H9 (cell line): Measurements from ENCODE around the gene STBD1. TPM values are rescaled to one million over a fixed set of nuclear protein-coding genes. Genes with fewer than 3 reads are reported as not detected.

ENCODE experiments used
- DNase-seq: peaks from one replicate; pipeline ENCODE4 v3.0.0-alpha.2; 2017
- H2AFZ ChIP-seq: one replicate; pipeline ENCODE4 v1.6.1; 2013; ENCODE audit warnings: mild to moderate bottlenecking, low read length, control low read depth, moderate library complexity
- H2AK5ac ChIP-seq: 2 replicates; pipeline ENCODE4 v1.6.1; 2013; ENCODE audit warnings: low read length, control low read depth, mixed read lengths; ENCODE audit not compliant: insufficient read length
- H2BK120ac ChIP-seq: one replicate; pipeline ENCODE4 v1.6.1; 2013; ENCODE audit warnings: low read depth, mild to moderate bottlenecking, low read length, control low read depth, inconsistent platforms; ENCODE audit not compliant: poor library complexity, severe bottlenecking
- H2BK12ac ChIP-seq: 2 replicates; pipeline ENCODE4 v1.6.1; 2013; ENCODE audit warnings: low read length, control low read depth, mixed read lengths, low read depth; ENCODE audit not compliant: insufficient read length
- H2BK15ac ChIP-seq: 2 replicates; pipeline ENCODE4 v1.6.1; 2013; ENCODE audit warnings: low read depth, low read length, control low read depth
- H2BK20ac ChIP-seq: one replicate; pipeline ENCODE4 v1.6.1; 2013; ENCODE audit warnings: low read depth, mild to moderate bottlenecking, low read length, control low read depth, inconsistent platforms; ENCODE audit not compliant: poor library complexity, severe bottlenecking
- H2BK5ac ChIP-seq: 2 replicates; pipeline ENCODE4 v1.6.1; 2013; ENCODE audit warnings: low read length, control low read depth, mixed read lengths; ENCODE audit not compliant: insufficient read length
- H3K14ac ChIP-seq: 2 replicates; pipeline ENCODE4 v1.6.1; 2013; ENCODE audit warnings: low read length, control low read depth; ENCODE audit not compliant: insufficient read depth
- H3K18ac ChIP-seq: 2 replicates; pipeline ENCODE4 v1.6.1; 2013; ENCODE audit warnings: low read depth, mild to moderate bottlenecking, mixed read lengths, low read length, control low read depth; ENCODE audit not compliant: insufficient read length
- H3K23ac ChIP-seq: 2 replicates; pipeline ENCODE4 v1.6.1; 2013; ENCODE audit warnings: low read length, control low read depth, mixed read lengths, low read depth; ENCODE audit not compliant: insufficient read length
- H3K23me2 ChIP-seq: 2 replicates; pipeline ENCODE4 v1.6.1; 2013; ENCODE audit warnings: low read depth, mild to moderate bottlenecking, mixed read lengths, low read length, control low read depth; ENCODE audit not compliant: insufficient read length, poor library complexity, severe bottlenecking
- H3K27ac ChIP-seq: 2 replicates; pipeline ENCODE4 v1.5.1; 2013; ENCODE audit warnings: low read length, control low read depth, mixed read lengths, low read depth; ENCODE audit not compliant: insufficient read length
- H3K27me3 ChIP-seq: 2 replicates; pipeline ENCODE4 v1.6.1; 2013; ENCODE audit warnings: low read length, control low read depth, inconsistent platforms; ENCODE audit not compliant: insufficient read depth
- H3K4ac ChIP-seq: 2 replicates; pipeline ENCODE4 v1.6.1; 2013; ENCODE audit warnings: low read depth, mild to moderate bottlenecking, control low read depth, inconsistent platforms, low read length, moderate library complexity
- H3K4me1 ChIP-seq: 2 replicates; pipeline ENCODE4 v1.6.1; 2013; ENCODE audit warnings: low read length, control low read depth, inconsistent platforms; ENCODE audit not compliant: insufficient read depth
- H3K4me2 ChIP-seq: 2 replicates; pipeline ENCODE4 v1.6.1; 2013; ENCODE audit warnings: low read length, control low read depth, mixed read lengths; ENCODE audit not compliant: insufficient read length, insufficient read depth
- H3K56ac ChIP-seq: 2 replicates; pipeline ENCODE4 v1.6.1; 2013; ENCODE audit warnings: low read depth, mild to moderate bottlenecking, mixed read lengths, low read length, control low read depth; ENCODE audit not compliant: insufficient read length
- H3K79me1 ChIP-seq: 2 replicates; pipeline ENCODE4 v1.6.1; 2013; ENCODE audit warnings: low read depth, mild to moderate bottlenecking, moderate library complexity, low read length, control low read depth, inconsistent platforms; ENCODE audit not compliant: insufficient read depth, poor library complexity, severe bottlenecking
- H3K79me2 ChIP-seq: 2 replicates; pipeline ENCODE4 v1.6.1; 2013; ENCODE audit warnings: low read length, control low read depth, inconsistent platforms; ENCODE audit not compliant: insufficient read depth
- H3K9ac ChIP-seq: 2 replicates; pipeline ENCODE4 v1.6.1; 2013; ENCODE audit warnings: low read length, control low read depth, mixed read lengths; ENCODE audit not compliant: insufficient read length; ENCODE audit errors: extremely low read depth
- H3K9me3 ChIP-seq: one replicate; pipeline ENCODE4 v1.6.1; 2013; ENCODE audit warnings: low read depth, low read length, inconsistent platforms; ENCODE audit not compliant: control insufficient read depth
- H3T11ph ChIP-seq: one replicate; pipeline ENCODE4 v1.6.1; 2013; ENCODE audit warnings: mild to moderate bottlenecking, low read length, control low read depth, inconsistent platforms
- H4K20me1 ChIP-seq: one replicate; pipeline ENCODE4 v1.6.1; 2013; ENCODE audit not compliant: control insufficient read depth, insufficient read length, insufficient read depth
- H4K5ac ChIP-seq: 2 replicates; pipeline ENCODE4 v1.6.1; 2013; ENCODE audit warnings: low read depth, mild to moderate bottlenecking, mixed read lengths, low read length, control low read depth; ENCODE audit not compliant: insufficient read length
- H4K8ac ChIP-seq: replicated peaks from 2 replicates; pipeline ENCODE4 v1.6.1; 2013; ENCODE audit warnings: low read length, control low read depth, mixed read lengths, low read depth; ENCODE audit not compliant: insufficient read length
- H4K91ac ChIP-seq: 2 replicates; pipeline ENCODE4 v1.6.1; 2013; ENCODE audit warnings: low read depth, mild to moderate bottlenecking, moderate library complexity, mixed read lengths, low read length, control low read depth; ENCODE audit not compliant: insufficient read length
- H3K27ac Mint-ChIP-seq, 3 experiments: 2 replicates in 2 of 3; 3 replicates in 1 of 3; pipeline ENCODE4 v1.8.0; 2020 to 2021; ENCODE audit warnings: mixed read lengths in 3 of 3, mild to moderate bottlenecking in 1 of 3, moderate library complexity in 1 of 3
- H3K27me3 Mint-ChIP-seq: 2 replicates; pipeline ENCODE4 v1.8.0; 2021; ENCODE audit warnings: low read depth, mild to moderate bottlenecking, moderate library complexity, mixed read lengths
- H3K36me3 Mint-ChIP-seq, 3 experiments: 2 replicates in 2 of 3; 3 replicates in 1 of 3; pipeline ENCODE4 v1.8.0; 2020 to 2021; ENCODE audit warnings: low read depth in 3 of 3, mixed read lengths in 3 of 3; ENCODE audit not compliant: insufficient read depth in 1 of 3
- H3K4me1 Mint-ChIP-seq, 2 experiments: 2 replicates each; pipeline ENCODE4 v1.8.0; 2020; ENCODE audit warnings: mixed read lengths in 2 of 2
- H3K4me3 Mint-ChIP-seq, 2 experiments: 2 replicates in 1 of 2; 3 replicates in 1 of 2; pipeline ENCODE4 v1.8.0; 2020 to 2021; ENCODE audit warnings: mild to moderate bottlenecking in 2 of 2, mixed read lengths in 2 of 2, moderate library complexity in 1 of 2
- H3K9me3 Mint-ChIP-seq, 2 experiments: 2 replicates in 1 of 2; 3 replicates in 1 of 2; pipeline ENCODE4 v1.8.0; 2020; ENCODE audit warnings: mild to moderate bottlenecking in 2 of 2, mixed read lengths in 2 of 2, moderate library complexity in 1 of 2
- CTCF ChIP-seq: fragments of 200-600 bp; sonication (generic); conservative IDR thresholded peaks from 3 replicates; pipeline ENCODE4 v1.8.0; 2021; ENCODE audit warnings: antibody characterized with exemption, mild to moderate bottlenecking
- WGBS: extraction: QIAGEN DNeasy Blood & Tissue Kit; methylation state at CpG from one replicate; pipeline ENCODE4 v1.1.7; 2013; ENCODE audit warnings: missing lambda C conversion rate, low lambda C conversion rate, mixed read lengths; ENCODE audit not compliant: insufficient read length; ENCODE audit errors: extremely low coverage; 5-methylcytosine and 5-hydroxymethylcytosine counted together
- total RNA-seq: library from RNA; stranded (reverse); gene quantifications from 2 replicates; pipeline ENCODE4 v1.2.1, GENCODE V29; 2021

Gene STBD1
- total RNA-seq, 1 experiment from 2014 or later = 1.1 TPM

- Histone ChIP-seq H3K4me2 (no peak overlapping the region), H4K5ac (no peak overlapping the region), H3K56ac (no peak overlapping the region), H2AK5ac (no peak overlapping the region), H3K4ac (no peak overlapping the region), H3T11ph (no peak overlapping the region), H2BK15ac (no peak overlapping the region), H4K8ac (no peak overlapping the region), H3K18ac (no peak overlapping the region), H3K14ac (no peak overlapping the region), H3K27ac (no peak overlapping the region), H3K79me2 (no peaks in the 10 kb centered on the region), H3K4me1 (no peaks in the 10 kb centered on the region), H2BK120ac (no peak overlapping the region), H4K91ac (no peak overlapping the region), H3K23me2 (no peaks in the 10 kb centered on the region), H3K9ac (no peak overlapping the region), H3K23ac (no peak overlapping the region), H3K79me1 (no peaks in the 10 kb centered on the region), H4K20me1 (no peaks in the 10 kb centered on the region), H3K27me3 (no peaks in the 10 kb centered on the region), H3K9me3 (no peaks in the 10 kb centered on the region), H2BK20ac (no peak overlapping the region), H2BK5ac (no peak overlapping the region), H2AFZ (no peak overlapping the region), H2BK12ac (no peak overlapping the region)
- DNase-seq = no peak
- Mint-ChIP-seq H3K9me3 (no peaks in the 10 kb centered on the region; a peak in 1 of 5 replicates), H3K27ac (no peak overlapping the region), H3K36me3 (no peaks in the 10 kb centered on the region), H3K4me1 (no peaks in the 10 kb centered on the region; a peak in 1 of 4 replicates), H3K27me3 (no peaks in the 10 kb centered on the region), H3K4me3 (no peak overlapping the region)
- WGBS = no CpG with 5 or more reads among the region's 4 CpGs
- TF ChIP-seq CTCF = no peak
These were observed 27.1 kb upstream of the STBD1 start for GRCh38 chr4:76279462-76279861.
